KMS-11 (cell line): ENCODE measurements around the gene MAP3K21.

ENCODE experiments used
- H2AFZ ChIP-seq: fragments of 200-600 bp; sonication (generic); 2 replicates; pipeline ENCODE4 v1.6.1; 2016; ENCODE audit warnings: antibody characterized with exemption, mixed run types, low read depth
- H3K27ac ChIP-seq: fragments of 200-600 bp; sonication (generic); 2 replicates; pipeline ENCODE4 v1.6.1; 2016; ENCODE audit warnings: mild to moderate bottlenecking, mixed run types
- H3K27me3 ChIP-seq: fragments of 200-600 bp; sonication (generic); 2 replicates; pipeline ENCODE4 v1.6.1; 2017; ENCODE audit warnings: mild to moderate bottlenecking, low read depth, mixed run types, moderate library complexity; ENCODE audit not compliant: insufficient read depth
- H3K36me3 ChIP-seq: fragments of 200-600 bp; sonication (generic); 2 replicates; pipeline ENCODE4 v1.6.1; 2017; ENCODE audit warnings: mild to moderate bottlenecking, mixed run types; ENCODE audit not compliant: insufficient read depth
- H3K4me1 ChIP-seq: fragments of 200-600 bp; sonication (generic); 2 replicates; pipeline ENCODE4 v1.6.1; 2016; ENCODE audit warnings: mild to moderate bottlenecking, low read depth, mixed run types; ENCODE audit not compliant: poor library complexity, severe bottlenecking
- H3K4me2 ChIP-seq: fragments of 200-600 bp; sonication (generic); 2 replicates; pipeline ENCODE4 v1.7.0; 2016; ENCODE audit warnings: mild to moderate bottlenecking, mixed run types
- H3K4me3 ChIP-seq: fragments of 200-600 bp; sonication (generic); IDR thresholded peaks from 2 replicates; pipeline ENCODE4 v1.6.1; 2017; ENCODE audit warnings: low read depth, low read length, mixed read lengths; ENCODE audit not compliant: insufficient read depth
- H3K79me2 ChIP-seq: fragments of 200-600 bp; sonication (generic); 2 replicates; pipeline ENCODE4 v1.6.1; 2016; ENCODE audit warnings: low read depth, mixed run types; ENCODE audit not compliant: insufficient read depth
- H3K9ac ChIP-seq: fragments of 200-600 bp; sonication (generic); 2 replicates; pipeline ENCODE4 v1.6.1; 2016; ENCODE audit warnings: mild to moderate bottlenecking, mixed run types
- H4K20me1 ChIP-seq: fragments of 200-600 bp; sonication (generic); 2 replicates; pipeline ENCODE4 v1.6.1; 2016; ENCODE audit warnings: mild to moderate bottlenecking, mixed run types; ENCODE audit not compliant: insufficient read depth
- TF ChIP-seq, protein P1 (sequence below): fragments of 200-600 bp; sonication (generic); conservative IDR thresholded peaks from 2 replicates; pipeline ENCODE4 v1.6.1; 2017; ENCODE audit warnings: low read depth, mild to moderate bottlenecking, antibody characterized with exemption, low read length, moderate library complexity, mixed read lengths

The MAP3K21 gene

GRCh38 chr1:233359905-233360304, 32.4 kb downstream of the MAP3K21 start:
- H3K4me3 ChIP-seq: no peak overlapping the region
- no peaks in the 10 kb centered on the region for H3K4me1 ChIP-seq
- no peak overlapping the region for H3K9ac ChIP-seq
- TF ChIP-seq, protein P1, sequence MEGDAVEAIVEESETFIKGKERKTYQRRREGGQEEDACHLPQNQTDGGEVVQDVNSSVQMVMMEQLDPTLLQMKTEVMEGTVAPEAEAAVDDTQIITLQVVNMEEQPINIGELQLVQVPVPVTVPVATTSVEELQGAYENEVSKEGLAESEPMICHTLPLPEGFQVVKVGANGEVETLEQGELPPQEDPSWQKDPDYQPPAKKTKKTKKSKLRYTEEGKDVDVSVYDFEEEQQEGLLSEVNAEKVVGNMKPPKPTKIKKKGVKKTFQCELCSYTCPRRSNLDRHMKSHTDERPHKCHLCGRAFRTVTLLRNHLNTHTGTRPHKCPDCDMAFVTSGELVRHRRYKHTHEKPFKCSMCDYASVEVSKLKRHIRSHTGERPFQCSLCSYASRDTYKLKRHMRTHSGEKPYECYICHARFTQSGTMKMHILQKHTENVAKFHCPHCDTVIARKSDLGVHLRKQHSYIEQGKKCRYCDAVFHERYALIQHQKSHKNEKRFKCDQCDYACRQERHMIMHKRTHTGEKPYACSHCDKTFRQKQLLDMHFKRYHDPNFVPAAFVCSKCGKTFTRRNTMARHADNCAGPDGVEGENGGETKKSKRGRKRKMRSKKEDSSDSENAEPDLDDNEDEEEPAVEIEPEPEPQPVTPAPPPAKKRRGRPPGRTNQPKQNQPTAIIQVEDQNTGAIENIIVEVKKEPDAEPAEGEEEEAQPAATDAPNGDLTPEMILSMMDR: no peak
- H2AFZ ChIP-seq: no peak overlapping the region
- no peaks in the 10 kb centered on the region for H4K20me1 ChIP-seq
- H3K4me2 ChIP-seq: no peak overlapping the region
- H3K27me3 ChIP-seq: no peaks in the 10 kb centered on the region
- H3K79me2 ChIP-seq: no peaks in the 10 kb centered on the region
- no peaks in the 10 kb centered on the region for H3K36me3 ChIP-seq
- H3K27ac ChIP-seq: no peak overlapping the region

GRCh38 chr1:233360525-233361102, 33.1 kb downstream of the MAP3K21 start:
- Histone ChIP-seq H3K36me3 (no peaks in the 10 kb centered on the region), H4K20me1 (no peaks in the 10 kb centered on the region), H3K27me3 (no peaks in the 10 kb centered on the region), H3K4me1 (no peaks in the 10 kb centered on the region), H3K9ac (no peak overlapping the region), H3K4me2 (no peak overlapping the region), H3K79me2 (no peaks in the 10 kb centered on the region), H2AFZ (no peak overlapping the region), H3K27ac (no peak overlapping the region), H3K4me3 (no peak overlapping the region)
- TF ChIP-seq, protein P1: no peak

DNA sequence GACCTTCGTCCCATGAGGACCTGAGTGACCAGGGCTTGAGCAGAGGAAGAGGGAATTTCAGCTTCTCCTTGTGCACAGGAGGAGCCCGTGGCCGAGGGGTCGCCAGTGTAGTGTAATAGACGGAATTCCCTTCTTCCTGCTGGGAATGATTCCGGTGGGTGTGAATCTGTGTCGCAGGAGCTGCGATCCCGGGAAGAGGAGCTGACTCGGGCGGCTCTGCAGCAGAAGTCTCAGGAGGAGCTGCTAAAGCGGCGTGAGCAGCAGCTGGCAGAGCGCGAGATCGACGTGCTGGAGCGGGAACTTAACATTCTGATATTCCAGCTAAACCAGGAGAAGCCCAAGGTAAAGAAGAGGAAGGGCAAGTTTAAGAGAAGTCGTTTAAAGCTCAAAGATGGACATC, 34.4 kb downstream of the MAP3K21 start:
- Histone ChIP-seq H3K9ac (no peak overlapping the region), H3K4me1 (no peaks in the 10 kb centered on the region), H3K27ac (no peak overlapping the region), H3K79me2 (no peaks in the 10 kb centered on the region), H4K20me1 (no peaks in the 10 kb centered on the region), H3K36me3 (no peaks in the 10 kb centered on the region), H3K4me2 (no peak overlapping the region), H3K4me3 (no peak overlapping the region), H3K27me3 (no peaks in the 10 kb centered on the region), H2AFZ (no peak overlapping the region)
- TF ChIP-seq, protein P1: no peak

DNA sequence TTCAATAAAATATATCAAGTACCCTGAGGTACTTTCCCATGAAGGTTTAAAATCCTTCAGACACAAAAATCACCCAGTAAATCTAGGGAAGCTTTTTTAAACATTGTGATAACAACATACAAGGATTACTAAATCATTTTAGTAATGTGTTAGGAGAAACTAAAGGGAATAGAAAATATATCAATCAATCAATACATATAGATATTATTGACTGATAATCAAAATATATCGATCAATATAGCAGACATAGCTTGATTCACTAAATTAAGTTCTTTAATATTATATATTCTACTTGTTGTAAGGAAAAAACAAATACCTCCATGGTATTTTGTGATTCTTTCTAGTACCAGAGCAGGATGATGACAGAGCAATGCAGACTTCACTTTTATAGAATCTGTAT, 35.2 kb downstream of the MAP3K21 start:
- TF ChIP-seq, protein P1: no peak
- Histone ChIP-seq H3K36me3 (no peaks in the 10 kb centered on the region), H2AFZ (no peak overlapping the region), H3K9ac (no peak overlapping the region), H3K4me2 (no peak overlapping the region), H3K4me3 (no peak overlapping the region), H3K27me3 (no peaks in the 10 kb centered on the region), H3K4me1 (no peaks in the 10 kb centered on the region), H4K20me1 (no peaks in the 10 kb centered on the region), H3K79me2 (no peaks in the 10 kb centered on the region), H3K27ac (no peak overlapping the region)
